Subcutaneous adipose tissue (tissue), 4 donors: ENCODE measurements around the gene ARF4. TPM values are rescaled to one million over a fixed set of nuclear protein-coding genes. Genes with fewer than 3 reads are reported as not detected.

Experiments used
- CTCF ChIP-seq: fragments of 450-650 bp; IDR thresholded peaks from one replicate; pipeline ENCODE4 v1.5.1; 2016; ENCODE audit warnings: low read depth, mild to moderate bottlenecking, control low read depth, antibody characterized with exemption, moderate library complexity
- total RNA-seq, 4 donors: library from RNA; depleted of rRNA; stranded (reverse); fragments of >200 nt; gene quantifications; one replicate each; pipeline ENCODE4 v1.1.0, GENCODE V29; 2016

Gene ARF4
- 100 to 1,000 TPM in 2 of 4 donors, 10 to 100 TPM in 2; 76.7 to 308 (median 96.7) TPM for total RNA-seq

- no peak for TF ChIP-seq CTCF
Measured at GRCh38 chr3:57597127-57597923, at the start of gene ARF4. Gene ARF4, minus strand, starts transcription at chr3:57597344. Its CDS starts 204 bp downstream, at chr3:57597140.

- no peak for TF ChIP-seq CTCF
Measured at GRCh38 chr3:57646723-57647122, 49.6 kb upstream of the ARF4 start.

- TF ChIP-seq CTCF: no peak
Measured at GRCh38 chr3:57644740-57645139, 47.6 kb upstream of the ARF4 start.

- no peak for TF ChIP-seq CTCF
Measured at GRCh38 chr3:57637391-57637790, 40.2 kb upstream of the ARF4 start.

- no peak for TF ChIP-seq CTCF
Measured at GRCh38 chr3:57627976-57628375, 30.8 kb upstream of the ARF4 start.

GRCh38 chr3:57624801-57625200, 27.7 kb upstream of the ARF4 start:
- no peak for TF ChIP-seq CTCF

GRCh38 chr3:57622362-57622761, 25.2 kb upstream of the ARF4 start:
- no peak for TF ChIP-seq CTCF
